ENCODE results near the gene PPP1R2.

DNA sequence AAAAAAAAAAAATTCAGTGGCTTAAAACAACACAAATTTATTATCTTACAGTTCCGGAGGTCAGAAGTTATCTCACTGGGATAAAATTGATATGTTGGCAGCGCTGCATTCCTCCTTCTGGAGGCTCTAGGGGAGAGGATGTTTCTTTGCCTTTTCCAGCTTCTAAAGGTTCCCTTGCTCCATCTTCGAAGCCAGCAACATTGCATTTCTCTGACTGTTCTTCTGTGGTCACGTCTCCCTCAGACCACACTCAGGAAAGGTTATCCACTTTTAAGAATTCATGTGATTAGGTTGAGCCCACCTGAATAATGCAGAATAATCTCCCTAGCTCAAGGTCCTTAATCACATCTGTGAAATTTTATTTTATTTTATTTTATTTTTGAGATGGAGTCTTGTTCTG is 76.9 kb downstream of the PPP1R2 start:
- TF ChIP-seq, protein P1, sequence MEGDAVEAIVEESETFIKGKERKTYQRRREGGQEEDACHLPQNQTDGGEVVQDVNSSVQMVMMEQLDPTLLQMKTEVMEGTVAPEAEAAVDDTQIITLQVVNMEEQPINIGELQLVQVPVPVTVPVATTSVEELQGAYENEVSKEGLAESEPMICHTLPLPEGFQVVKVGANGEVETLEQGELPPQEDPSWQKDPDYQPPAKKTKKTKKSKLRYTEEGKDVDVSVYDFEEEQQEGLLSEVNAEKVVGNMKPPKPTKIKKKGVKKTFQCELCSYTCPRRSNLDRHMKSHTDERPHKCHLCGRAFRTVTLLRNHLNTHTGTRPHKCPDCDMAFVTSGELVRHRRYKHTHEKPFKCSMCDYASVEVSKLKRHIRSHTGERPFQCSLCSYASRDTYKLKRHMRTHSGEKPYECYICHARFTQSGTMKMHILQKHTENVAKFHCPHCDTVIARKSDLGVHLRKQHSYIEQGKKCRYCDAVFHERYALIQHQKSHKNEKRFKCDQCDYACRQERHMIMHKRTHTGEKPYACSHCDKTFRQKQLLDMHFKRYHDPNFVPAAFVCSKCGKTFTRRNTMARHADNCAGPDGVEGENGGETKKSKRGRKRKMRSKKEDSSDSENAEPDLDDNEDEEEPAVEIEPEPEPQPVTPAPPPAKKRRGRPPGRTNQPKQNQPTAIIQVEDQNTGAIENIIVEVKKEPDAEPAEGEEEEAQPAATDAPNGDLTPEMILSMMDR (IDR thresholded peaks at IDR 0.05 in 8 of 11, conservative IDR thresholded peaks at IDR 0.05 in 3 of 11), result no peak
- no peak for TF ChIP-seq POLR2A (IDR thresholded peaks at IDR 0.05)
- no peak for TF ChIP-seq POLR2AphosphoS5 (IDR thresholded peaks at IDR 0.05)

All from spleen (tissue), 7 donors.